ENCODE results near the gene CREB3L2. TPM values are rescaled to one million over a fixed set of nuclear protein-coding genes. Genes with fewer than 3 reads are reported as not detected.

The CREB3L2 gene
- total and polyA plus RNA-seq, 2 of the 8 experiments (the other 6 are each of a cell fraction or from before 2014, with no cell fraction given), result 14.4 to 48.3 TPM

DNA sequence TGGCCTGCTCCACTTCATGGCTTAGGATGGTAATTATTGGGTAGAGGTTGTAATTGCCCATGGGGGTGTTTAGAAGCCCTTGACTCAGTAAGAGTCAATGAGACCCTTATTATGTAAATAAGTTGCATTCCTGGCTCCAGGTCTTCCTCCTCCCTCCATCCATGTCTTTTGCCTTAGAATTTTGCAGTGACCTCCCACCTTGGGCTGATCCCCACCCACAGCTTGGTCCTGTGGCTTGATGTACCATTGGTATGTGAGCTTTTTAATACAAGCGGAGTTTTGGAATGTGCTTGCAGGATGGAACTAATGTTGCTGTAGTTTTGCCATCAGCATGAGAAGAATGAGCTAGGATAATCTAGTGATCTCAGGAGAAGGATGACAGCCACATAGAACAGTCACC lies 81.9 kb downstream of the CREB3L2 start (continued):
- no peak for TF ChIP-seq POU5F1 (IDR thresholded peaks at IDR 0.05; ENCODE audit: low read depth, low read length)
